Skeletal muscle tissue (tissue), 4 donors: ENCODE measurements around the gene CES4A. TPM values are rescaled to one million over a fixed set of nuclear protein-coding genes. Genes with fewer than 3 reads are reported as not detected.
A peak's percentile ranks its signal among the peaks of the same experiment; 100 is the strongest.
"Not testable (repeated sequence)": the region's sequence is repeated elsewhere in the genome, so short reads cannot be mapped to it uniquely, and the experiment has no call there.

Source experiments
- H3K27ac ChIP-seq: one replicate; pipeline ENCODE4 v1.7.0; 2013; ENCODE audit warnings: mild to moderate bottlenecking, low read depth, low read length, inconsistent platforms
- H3K27me3 ChIP-seq, 3 donors: one replicate each; pipeline ENCODE4 v1.7.0; 2013; ENCODE audit warnings: low read length in 3 of 3; ENCODE audit not compliant: control insufficient read depth in 3 of 3, insufficient read depth in 3 of 3
- H3K36me3 ChIP-seq, 3 donors: one replicate each; pipeline ENCODE4 v1.7.0; 2013; ENCODE audit warnings: low read length in 3 of 3; ENCODE audit not compliant: control insufficient read depth in 3 of 3, insufficient read depth in 3 of 3
- H3K4me1 ChIP-seq, 3 donors: one replicate each; pipeline ENCODE4 v1.7.0; 2013; ENCODE audit warnings: low read length in 3 of 3, mild to moderate bottlenecking in 3 of 3; ENCODE audit not compliant: control insufficient read depth in 3 of 3, insufficient read depth in 3 of 3
- H3K4me3 ChIP-seq, 3 donors: one replicate each; pipeline ENCODE4 v1.7.0; 2013; ENCODE audit warnings: low read length in 3 of 3
- H3K9ac ChIP-seq, 3 donors: one replicate each; pipeline ENCODE4 v1.7.0; 2013; ENCODE audit warnings: low read length in 3 of 3, mild to moderate bottlenecking in 3 of 3, moderate library complexity in 2 of 3, low read depth in 1 of 3
- H3K9me3 ChIP-seq, 3 donors: one replicate each; pipeline ENCODE4 v1.7.0; 2013; ENCODE audit warnings: low read length in 3 of 3; ENCODE audit not compliant: control insufficient read depth in 3 of 3
- total RNA-seq: library from RNA; depleted of rRNA; stranded (reverse); fragments of >200 nt; gene quantifications from one replicate; pipeline ENCODE4 v1.2.3, GENCODE V29; 2014
- donor health status: Osteomylitis.

Gene CES4A
- total RNA-seq, 1 donor from 2014 or later: 1.0 TPM

DNA sequence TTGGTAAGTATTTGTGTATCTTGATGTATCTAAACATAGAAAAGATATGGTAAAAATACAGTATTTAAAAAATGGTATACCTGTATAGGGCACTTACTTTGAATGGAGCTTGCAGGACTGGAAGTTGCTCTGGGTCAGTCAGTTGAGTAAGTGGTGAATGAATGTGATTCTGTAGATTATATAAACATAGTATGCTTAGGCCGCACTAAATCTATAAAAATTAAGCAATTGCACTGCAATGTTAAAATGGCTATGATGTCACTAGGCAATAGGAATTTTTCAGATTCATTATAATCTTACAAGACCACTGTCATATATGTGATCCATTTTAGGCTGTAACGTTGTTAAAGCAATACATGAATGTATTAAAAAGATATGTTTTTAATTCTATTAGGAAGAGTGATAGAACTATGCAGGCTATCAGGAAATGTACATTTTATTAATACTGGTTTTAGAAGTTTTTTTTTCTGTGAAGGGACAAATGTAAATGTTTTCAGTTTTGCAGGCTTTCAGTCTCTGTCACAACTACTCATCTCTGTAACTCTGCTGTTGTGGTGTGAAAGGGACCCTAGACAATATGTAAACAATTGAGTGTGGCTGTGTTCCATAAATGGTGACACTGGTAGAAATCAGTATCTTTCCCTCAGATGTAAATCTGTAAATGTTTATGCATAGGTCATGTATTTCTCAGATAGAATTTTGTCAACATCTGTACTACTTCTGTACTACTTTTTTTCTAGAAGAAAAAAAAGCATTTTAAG, 51.1 kb downstream of the CES4A start:
- Histone ChIP-seq H3K9me3 (no peaks in the 10 kb centered on the region), H3K27me3 (no peaks in the 10 kb centered on the region), H3K27ac (no peak overlapping the region), H3K4me1 (peaks cover 2 to 4% (median 3%) of the 10 kb centered on the region in 3 donors), H3K4me3 (no peak overlapping the region), H3K36me3 (peaks cover 0 to 2% (median 0%) of the 10 kb centered on the region in 3 donors), H3K9ac (no peak overlapping the region)

DNA sequence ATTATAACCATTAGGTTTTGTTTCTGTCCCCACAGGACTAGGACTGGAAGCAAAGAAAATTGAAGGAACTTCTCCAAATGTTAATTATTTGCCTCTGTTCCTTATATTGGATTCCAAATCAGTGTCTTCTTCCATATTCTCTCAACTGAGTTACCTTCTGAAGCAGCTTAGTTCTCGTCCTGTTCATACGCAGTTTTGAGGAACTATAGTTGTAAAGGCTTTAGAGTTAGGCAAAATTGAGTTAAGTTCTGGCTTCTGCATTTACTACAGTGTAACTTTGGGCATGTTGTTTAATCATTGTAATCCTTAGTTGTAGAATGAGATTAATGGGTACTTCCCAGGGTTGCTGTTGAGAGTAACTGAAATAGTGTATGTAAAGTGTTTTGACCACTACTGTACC, 51.8 kb downstream of the CES4A start:
- Histone ChIP-seq H3K4me3 (no peak overlapping the region), H3K36me3 (peaks cover 0 to 2% (median 0%) of the 10 kb centered on the region in 3 donors)

DNA sequence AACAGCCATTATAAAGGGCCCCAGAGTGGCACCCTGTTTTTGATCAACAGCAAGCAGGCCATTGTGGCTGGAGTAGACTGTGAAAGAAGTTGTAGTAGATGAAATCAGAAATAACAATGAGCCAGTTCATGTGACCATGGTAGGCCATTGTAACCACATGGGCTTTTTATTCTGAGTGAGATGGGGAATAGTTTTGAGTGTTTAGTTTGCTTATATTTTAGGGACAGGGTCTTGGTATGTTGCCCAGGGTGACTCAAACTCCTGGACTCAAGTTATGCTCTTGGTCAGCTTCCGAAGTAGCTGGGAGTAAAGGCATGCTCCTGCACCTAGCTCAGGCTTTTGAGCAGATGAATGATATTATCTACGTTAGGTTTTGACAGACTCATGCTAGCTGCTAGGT, 52.5 kb downstream of the CES4A start:
- Histone ChIP-seq H3K9me3 (no peaks in the 10 kb centered on the region), H3K9ac (no peak overlapping the region), H3K36me3 (peaks cover 0 to 2% (median 0%) of the 10 kb centered on the region in 3 donors), H3K4me1 (no peaks in the 10 kb centered on the region), H3K27ac (no peak overlapping the region), H3K27me3 (no peaks in the 10 kb centered on the region), H3K4me3 (no peak overlapping the region)

More for the DNA sequence above, 51.8 kb downstream of the CES4A start:
- Histone ChIP-seq H3K9me3 (no peaks in the 10 kb centered on the region), H3K27ac (no peak overlapping the region), H3K27me3 (no peaks in the 10 kb centered on the region), H3K9ac (no peak overlapping the region), H3K4me1 (no peaks in the 10 kb centered on the region)

DNA sequence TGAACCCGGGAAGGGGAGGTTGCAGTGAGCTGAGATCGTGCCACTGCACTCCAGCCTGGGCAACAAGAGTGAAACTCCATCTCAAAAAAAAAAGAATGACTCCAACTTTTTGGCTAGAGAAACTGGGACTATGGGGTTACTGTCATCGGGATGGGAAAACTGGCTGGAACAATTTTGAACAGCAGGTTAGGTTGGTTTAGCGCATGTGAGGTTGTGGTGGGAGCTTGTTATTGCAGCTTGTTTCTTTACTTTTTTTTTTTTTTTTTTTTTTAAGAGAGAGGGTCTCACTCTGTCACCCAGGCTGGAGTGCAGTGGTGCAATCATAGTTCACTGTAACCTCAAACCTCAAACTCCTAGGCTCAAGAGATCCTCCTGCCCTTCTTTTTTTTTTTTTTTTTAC, 53.1 kb downstream of the CES4A start:
- not testable (repeated sequence) for H3K27ac ChIP-seq, H3K4me3 ChIP-seq, H3K4me1 ChIP-seq, H3K27me3 ChIP-seq, H3K9me3 ChIP-seq, H3K9ac ChIP-seq, H3K36me3 ChIP-seq

DNA sequence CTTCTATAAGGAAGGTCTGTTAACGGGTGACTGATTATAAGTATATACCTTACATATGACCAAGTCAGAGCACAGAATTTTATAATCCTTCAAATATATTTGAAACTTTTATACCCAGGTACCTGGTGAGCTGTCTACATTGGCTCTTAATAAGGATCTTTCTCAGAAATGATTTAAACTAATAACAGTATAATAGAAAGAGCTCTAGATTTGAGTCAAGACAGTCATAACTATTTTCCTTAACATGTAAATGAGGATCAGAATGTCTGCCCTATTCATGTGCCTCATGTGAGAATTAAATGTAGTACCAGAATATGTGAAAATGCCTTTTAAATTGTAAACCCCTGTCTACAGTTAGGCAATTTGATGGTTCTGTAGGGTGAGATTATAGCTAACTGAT, 55.0 kb downstream of the CES4A start:
- peaks cover 0 to 2% (median 0%) of the 10 kb centered on the region in 3 donors for H3K36me3 ChIP-seq
- no peaks in the 10 kb centered on the region for H3K27me3 ChIP-seq
- no peak overlapping the region for H3K4me3 ChIP-seq
- H3K4me1 ChIP-seq: no peaks in the 10 kb centered on the region
- H3K9me3 ChIP-seq: no peaks in the 10 kb centered on the region
- no peak overlapping the region for H3K27ac ChIP-seq
- no peak overlapping the region for H3K9ac ChIP-seq

DNA sequence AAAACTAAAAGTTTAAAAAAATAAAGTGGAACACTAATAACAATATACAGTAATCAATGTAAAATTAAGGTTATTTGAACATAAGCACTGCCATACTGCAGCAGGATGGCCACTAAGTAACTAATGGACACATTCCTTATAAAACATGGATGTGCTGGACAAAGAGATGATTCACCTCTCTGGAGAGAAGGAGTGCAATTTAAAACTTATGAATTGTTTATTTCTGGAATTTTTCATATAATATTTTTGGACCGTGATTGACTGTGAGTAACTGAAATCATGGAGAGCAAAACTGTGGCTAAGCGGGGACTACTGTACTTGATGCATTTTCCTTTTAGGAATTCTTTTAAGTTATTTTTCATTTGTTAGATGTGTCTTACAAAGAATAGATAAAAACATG, 62.4 kb downstream of the CES4A start:
- no peaks in the 10 kb centered on the region for H3K9me3 ChIP-seq
- H3K9ac ChIP-seq: no peak overlapping the region
- peaks cover 0 to 4% (median 0%) of the 10 kb centered on the region in 3 donors for H3K36me3 ChIP-seq
- no peak overlapping the region for H3K4me3 ChIP-seq
- peaks cover 2 to 4% (median 3%) of the 10 kb centered on the region in 3 donors for H3K4me1 ChIP-seq
- no peaks in the 10 kb centered on the region for H3K27me3 ChIP-seq
- H3K27ac ChIP-seq: no peak overlapping the region

DNA sequence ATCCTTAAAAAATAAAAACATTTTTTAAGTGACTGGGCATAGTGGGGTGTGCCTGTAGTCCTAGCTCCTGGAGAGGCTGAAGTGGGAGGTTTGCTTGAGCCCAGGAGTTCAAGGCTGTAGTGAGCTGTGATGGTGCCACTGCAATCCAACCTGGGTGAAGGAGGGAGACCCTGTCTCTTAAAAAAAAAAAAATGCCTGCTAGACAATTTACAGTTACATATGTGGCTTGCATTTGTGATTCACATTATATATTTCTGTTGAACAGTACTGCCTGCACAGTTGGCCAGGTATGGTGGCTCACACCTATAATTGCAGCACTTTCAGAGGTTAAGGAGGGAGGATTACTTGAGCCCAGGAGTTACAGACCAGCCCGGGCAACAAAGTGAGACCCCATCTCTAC, 64.0 kb downstream of the CES4A start:
- no peaks in the 10 kb centered on the region for H3K9me3 ChIP-seq
- no peak overlapping the region for H3K4me3 ChIP-seq
- peaks cover 4 to 11% (median 5%) of the 10 kb centered on the region in 3 donors for H3K4me1 ChIP-seq
- no peak overlapping the region for H3K27ac ChIP-seq
- H3K27me3 ChIP-seq: no peaks in the 10 kb centered on the region
- peaks cover 0 to 4% (median 0%) of the 10 kb centered on the region in 3 donors for H3K36me3 ChIP-seq
- no peak overlapping the region for H3K9ac ChIP-seq

DNA sequence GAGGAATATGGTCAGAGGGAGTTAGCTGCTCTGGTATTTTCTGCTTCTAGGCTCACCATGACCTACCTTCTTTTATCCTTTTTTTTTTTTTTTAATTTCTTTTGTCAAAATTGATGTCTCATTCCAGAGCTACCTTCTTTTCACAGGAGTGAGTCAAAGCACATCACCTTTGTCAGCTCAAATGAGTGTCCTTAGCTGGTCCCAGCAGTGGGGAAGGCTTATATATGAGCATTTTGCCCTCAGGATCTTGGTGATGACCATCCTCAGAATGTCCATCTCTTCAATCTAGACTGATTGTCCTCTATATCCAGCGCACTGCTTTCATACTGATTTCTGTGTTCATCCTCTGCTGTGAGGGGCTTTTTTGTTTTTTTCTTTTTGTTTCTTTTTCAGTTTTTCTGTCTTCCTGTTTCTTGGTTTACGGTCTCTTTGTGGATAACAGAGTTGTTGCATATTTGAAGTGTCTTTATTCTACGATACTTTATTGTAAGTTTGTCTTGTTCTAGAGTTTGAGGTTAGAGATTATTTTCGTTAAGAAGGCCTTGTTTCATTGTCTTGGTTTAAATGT, 65.5 kb downstream of the CES4A start:
- Histone ChIP-seq H3K9me3 (no peaks in the 10 kb centered on the region), H3K4me3 (no peak overlapping the region), H3K9ac (no peak overlapping the region), H3K36me3 (peaks cover 0 to 4% (median 0%) of the 10 kb centered on the region in 3 donors), H3K27ac (no peak overlapping the region), H3K27me3 (no peaks in the 10 kb centered on the region), H3K4me1 (peaks cover 4 to 11% (median 5%) of the 10 kb centered on the region in 3 donors)

DNA sequence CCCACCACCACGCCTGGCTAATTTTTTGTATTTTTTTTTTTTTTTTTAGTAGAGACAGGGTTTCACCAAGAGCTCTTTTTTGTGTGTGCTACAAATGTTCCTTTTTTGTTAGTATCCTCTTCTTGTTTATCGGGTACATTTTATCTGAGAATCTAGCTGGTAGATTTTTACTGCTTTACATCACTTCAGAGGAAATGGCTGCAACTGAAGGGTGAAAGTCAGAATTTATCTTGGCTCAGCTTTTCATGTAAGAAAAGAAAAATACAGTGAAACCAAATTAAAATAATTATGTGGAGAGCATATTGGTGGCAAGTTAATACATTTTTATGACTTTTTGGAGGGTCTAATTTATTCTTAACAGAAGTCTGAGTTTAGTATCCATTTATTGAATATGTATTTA, 66.5 kb downstream of the CES4A start:
- H3K36me3 ChIP-seq: no peaks in the 10 kb centered on the region
- no peaks in the 10 kb centered on the region for H3K9me3 ChIP-seq
- no peak overlapping the region for H3K4me3 ChIP-seq
- no peak overlapping the region for H3K9ac ChIP-seq
- H3K4me1 ChIP-seq: peaks cover 4 to 11% (median 5%) of the 10 kb centered on the region in 3 donors
- H3K27ac ChIP-seq: no peak overlapping the region
- H3K27me3 ChIP-seq: no peaks in the 10 kb centered on the region

DNA sequence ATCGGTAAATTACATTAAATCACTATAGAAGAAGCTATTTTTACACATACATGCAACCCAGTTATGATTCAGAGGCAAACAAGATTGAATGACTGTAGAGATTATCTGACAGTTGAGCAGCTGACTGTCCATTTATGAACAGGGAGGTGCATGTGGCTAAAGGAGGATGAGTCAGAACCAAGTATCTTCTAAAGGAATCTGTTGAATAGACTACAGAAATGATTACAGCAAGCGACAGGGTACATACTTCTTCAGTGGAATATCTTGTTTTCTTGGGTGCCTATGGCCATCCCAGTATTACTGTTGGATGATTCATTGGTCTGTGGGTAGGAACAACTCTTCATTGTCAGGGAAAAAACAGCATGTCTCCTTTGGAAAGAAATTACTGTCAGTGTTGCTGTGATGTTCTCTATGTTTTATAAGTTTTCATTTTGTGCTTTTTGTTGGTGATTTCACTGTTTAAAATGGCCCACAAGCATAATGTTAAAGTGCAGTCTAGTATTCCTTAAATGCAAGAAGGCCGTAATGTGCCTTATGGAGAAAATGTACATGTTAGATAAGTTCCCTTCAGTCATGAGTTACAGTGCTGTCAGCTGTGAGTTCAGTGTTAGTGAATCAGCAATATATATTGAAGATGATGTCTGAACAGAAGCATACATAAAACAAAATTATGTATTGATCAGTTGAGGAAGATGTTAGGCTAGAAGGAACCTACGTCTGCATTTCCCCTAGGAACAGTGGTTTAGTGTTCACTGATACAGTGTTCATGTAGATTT, 67.5 kb downstream of the CES4A start:
- Histone ChIP-seq H3K9me3 (no peaks in the 10 kb centered on the region), H3K36me3 (no peaks in the 10 kb centered on the region), H3K4me1 (peaks cover 4 to 11% (median 5%) of the 10 kb centered on the region in 3 donors), H3K27ac (peak overlapping the region; percentile 65), H3K4me3 (no peak overlapping the region), H3K27me3 (no peaks in the 10 kb centered on the region), H3K9ac (no peak overlapping the region)
